Measurements from ENCODE around the gene EOLA1.
"Not testable (repeated sequence)": the region's sequence is repeated elsewhere in the genome, so short reads cannot be mapped to it uniquely, and the experiment has no call there.

The EOLA1 gene

DNA sequence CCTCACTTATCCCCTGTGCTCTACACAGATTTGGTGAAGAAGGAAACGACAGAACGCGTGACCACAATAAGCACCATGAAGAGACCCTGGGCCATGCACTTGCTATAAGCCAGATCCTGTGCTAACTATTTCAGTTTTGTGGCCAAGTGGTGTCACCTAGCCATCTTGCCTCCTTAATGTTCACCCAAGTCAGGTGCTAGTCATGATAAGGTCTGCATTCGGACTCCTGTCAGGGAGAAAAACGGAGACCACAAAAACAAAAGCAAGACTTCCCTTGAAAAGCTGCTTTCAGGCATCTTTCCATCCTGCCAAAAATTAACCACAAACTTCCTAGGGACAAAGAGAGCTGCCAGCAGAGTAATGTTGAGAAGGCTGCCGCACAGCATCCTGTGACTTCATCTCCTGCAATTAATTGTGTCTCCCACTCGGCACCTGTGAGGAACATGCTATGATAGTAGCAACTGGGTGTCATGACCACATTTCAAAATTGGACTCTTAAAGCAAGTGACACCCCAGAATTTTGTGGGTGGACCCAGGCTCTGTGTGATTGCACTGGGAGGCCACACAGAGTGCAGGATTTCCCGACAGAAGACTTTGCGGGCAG is 26.9 kb upstream of the EOLA1 start:
- no peak for DNase-seq (ENCODE audit: low read depth in 2 of 2)

DNA sequence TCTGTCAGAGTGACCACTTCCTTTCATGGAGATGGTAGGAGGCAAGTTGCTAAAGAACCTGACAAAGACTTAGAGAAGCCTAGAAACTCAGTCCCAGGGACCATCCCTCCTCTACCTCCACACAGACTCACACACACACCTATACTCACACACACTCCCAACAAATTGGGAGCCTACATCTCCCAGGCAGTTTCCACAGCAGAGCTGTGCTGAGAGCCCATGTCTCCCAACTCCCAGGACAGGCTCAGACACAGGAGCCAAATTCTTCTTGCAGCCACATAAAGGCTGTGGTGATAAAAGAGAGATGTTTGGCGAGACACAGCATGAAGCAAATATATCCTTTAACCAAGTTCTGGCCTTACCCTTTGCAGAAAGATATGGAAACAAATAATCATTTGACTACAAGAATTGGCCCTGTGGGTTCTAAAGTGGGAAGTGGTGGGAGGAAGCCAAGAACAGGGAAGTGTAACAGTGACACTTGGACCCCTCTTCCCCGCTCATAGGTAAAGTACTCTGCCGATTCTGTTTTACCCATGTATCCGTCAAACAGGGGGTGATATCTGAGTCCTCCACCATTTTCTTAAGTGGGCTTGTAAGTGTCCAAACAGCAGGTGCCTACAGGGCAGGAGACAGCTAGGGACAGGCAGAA is 24.7 kb upstream of the EOLA1 start:
- no peak for DNase-seq (ENCODE audit: low read depth in 2 of 2)

DNA sequence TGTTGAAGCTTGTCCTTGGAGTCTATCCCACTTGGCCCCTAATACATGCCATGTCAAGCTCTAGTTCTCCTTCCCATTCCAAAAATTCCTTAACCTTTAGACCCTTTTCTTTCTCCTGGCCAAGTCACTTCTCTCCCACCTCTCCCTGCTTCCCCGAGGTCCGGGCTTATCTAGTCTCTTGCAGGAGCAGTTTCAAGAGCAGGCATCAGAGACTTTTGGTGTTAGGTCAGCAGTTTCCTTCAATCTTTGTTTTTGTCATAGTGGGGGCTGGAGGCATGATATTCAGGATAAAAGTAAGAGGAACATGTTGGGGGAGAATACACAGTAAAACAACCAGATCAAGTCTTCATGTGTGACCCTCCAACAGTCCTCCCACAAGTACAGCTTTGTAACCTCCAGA is 24.2 kb upstream of the EOLA1 start:
- no peak for DNase-seq (ENCODE audit: low read depth in 2 of 2)

- no peak for DNase-seq (ENCODE audit: low read depth in 2 of 2)
Measured at GRCh38 chrX:149517308-149517707, 23.5 kb upstream of the EOLA1 start.

DNA sequence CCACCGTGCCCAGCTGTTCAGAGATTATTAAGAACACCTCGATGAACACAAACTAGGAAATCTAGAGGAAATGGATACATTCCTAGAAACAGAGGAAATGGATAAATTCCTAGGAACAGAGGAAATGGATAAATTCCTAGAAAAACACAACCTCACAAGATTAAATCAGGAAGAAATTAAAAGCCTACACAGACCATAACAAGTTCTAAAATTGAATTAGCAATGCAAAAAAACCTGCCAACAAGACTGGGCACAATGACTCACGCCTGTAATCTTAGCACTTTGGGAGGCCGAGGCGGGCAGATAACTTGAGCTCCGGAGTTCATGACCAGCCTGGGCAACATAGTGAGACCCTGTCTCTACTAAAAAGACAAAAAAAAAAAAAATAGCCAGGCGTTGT is 22.6 kb upstream of the EOLA1 start:
- no peak for DNase-seq (ENCODE audit: low read depth in 2 of 2)

- not testable (repeated sequence) for DNase-seq (ENCODE audit: low read depth in 2 of 2)
Measured at GRCh38 chrX:149520636-149521277, 20.1 kb upstream of the EOLA1 start.

DNA sequence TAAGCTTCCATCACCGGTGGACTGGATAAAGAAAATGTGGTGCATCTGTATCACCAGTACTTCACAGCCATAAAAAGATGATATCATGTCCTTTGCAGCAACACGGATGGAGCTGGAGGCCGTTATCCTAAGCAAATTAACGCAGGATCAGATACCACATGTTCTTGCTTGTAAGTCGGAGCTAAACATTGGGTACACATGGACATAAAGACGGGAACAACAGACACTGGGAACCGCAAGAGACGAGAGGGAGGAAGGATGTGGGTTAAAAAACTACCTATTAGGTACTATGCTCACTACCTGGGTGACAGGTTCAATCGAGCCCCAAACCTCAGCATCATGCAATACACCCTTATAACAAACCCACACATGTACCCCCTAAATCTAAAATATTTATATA is 19.4 kb upstream of the EOLA1 start:
- DNase-seq (ENCODE audit: low read depth in 2 of 2): no peak

GRCh38 chrX:149522916-149523315 is 17.9 kb upstream of the EOLA1 start:
- DNase-seq (ENCODE audit: low read depth in 2 of 2): no peak

DNA sequence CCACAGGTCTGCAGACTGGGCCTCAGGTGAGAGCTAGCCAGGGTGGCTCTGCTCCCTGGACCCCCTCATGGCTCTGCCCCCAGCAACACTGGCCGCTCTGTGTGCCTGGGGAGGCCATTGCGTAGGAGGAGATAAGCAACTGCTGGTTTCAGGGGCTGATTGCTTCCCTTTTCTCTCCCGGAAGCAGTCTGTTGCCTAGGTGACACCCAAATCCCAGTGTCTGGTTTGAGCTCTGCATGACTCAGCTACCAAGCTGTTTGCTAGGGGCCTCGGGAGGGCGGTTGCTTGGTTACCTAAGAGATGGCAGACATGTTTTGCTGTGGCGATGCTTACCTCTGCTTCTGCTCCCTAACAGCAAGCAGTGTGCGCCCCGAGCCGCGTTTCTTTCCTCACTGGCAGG is 15.4 kb upstream of the EOLA1 start:
- peak; percentile 23 to 39 for DNase-seq (ENCODE audit: low read depth in 2 of 2)

DNA sequence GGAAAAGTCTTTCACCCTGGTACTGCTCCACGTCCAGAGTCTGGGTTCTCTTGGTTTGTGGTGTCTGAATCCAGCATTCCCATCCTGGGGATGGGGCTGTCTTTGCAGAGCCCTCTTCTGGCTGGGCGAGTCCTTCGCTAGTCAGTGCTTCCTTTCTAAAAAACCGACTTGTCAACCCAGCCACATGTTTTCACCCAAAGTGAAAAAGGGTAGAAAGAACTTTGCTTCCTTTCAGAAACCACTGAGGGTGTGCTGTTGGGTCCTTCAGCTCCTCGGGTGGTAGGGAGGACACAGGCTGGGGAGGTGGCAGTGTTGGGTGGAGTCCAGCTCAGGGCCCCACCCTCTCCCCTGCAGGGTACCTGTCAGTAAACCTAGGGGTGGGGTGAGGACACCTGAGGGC is 14.9 kb upstream of the EOLA1 start:
- DNase-seq (ENCODE audit: low read depth in 2 of 2): not testable (repeated sequence)

- DNase-seq (ENCODE audit: low read depth in 2 of 2): not testable (repeated sequence)
Measured at GRCh38 chrX:149526318-149527033, 14.3 kb upstream of the EOLA1 start.

DNA sequence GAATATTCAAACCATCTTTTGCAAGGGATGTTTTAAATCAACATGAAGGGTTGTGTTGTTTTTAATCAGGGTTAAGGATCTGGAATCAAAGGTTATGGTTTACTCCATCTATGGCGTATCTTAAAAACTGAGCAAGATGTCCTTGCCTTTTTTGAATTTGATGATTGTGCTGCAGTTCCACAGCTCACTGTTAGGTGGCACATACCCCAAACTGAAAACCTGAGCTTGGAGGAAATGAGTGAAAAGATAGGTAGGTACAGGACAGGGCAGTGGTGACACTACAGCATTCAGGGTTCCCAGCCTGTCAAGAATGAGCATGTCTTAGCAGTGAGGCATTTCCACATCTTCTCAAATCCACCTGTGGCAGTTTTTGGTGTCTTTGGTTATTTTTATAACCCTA is 13.1 kb upstream of the EOLA1 start:
- DNase-seq (ENCODE audit: low read depth in 2 of 2): no peak

- no peak for DNase-seq (ENCODE audit: low read depth in 2 of 2)
Measured at GRCh38 chrX:149528381-149528780, 12.4 kb upstream of the EOLA1 start.

DNA sequence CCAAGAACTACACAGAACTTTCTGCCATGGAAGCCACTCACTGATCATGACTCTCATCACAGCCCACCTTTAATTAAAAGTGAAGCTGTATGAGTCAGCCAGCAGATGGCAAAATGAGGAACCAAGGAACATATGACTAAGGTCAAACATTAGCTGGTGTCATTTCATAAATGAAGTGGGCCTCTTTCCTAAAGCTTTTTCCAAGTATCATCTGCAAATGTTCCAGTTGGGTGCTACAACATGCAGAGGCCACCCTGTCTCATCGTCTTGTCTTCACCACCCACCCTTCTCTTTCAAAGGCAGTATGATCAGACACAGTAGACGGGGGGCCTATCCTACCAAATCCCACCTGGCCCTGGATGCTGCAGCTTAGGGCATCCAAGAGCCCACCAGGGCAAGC is 9.2 kb upstream of the EOLA1 start:
- no peak for DNase-seq (ENCODE audit: low read depth in 2 of 2)

- DNase-seq (ENCODE audit: low read depth in 2 of 2): not testable (repeated sequence)
Measured at GRCh38 chrX:149532868-149533267, 7.9 kb upstream of the EOLA1 start.

- not testable (repeated sequence) for DNase-seq (ENCODE audit: low read depth in 2 of 2)
Measured at GRCh38 chrX:149533999-149534398, 6.8 kb upstream of the EOLA1 start.

GRCh38 chrX:149534926-149535602 is 5.7 kb upstream of the EOLA1 start:
- not testable (repeated sequence) for DNase-seq (ENCODE audit: low read depth in 2 of 2)

- DNase-seq (ENCODE audit: low read depth in 2 of 2): not testable (repeated sequence)
Measured at GRCh38 chrX:149537474-149537873, 3.3 kb upstream of the EOLA1 start.

- peak; percentile 65 to 79 for DNase-seq (ENCODE audit: low read depth in 2 of 2)
Measured at GRCh38 chrX:149539283-149540130, 1.3 kb upstream of the EOLA1 start.

- DNase-seq (ENCODE audit: low read depth in 2 of 2): peak; percentile 86 to 87
Measured at GRCh38 chrX:149540131-149540620, 636 bp upstream of the EOLA1 start.

DNA sequence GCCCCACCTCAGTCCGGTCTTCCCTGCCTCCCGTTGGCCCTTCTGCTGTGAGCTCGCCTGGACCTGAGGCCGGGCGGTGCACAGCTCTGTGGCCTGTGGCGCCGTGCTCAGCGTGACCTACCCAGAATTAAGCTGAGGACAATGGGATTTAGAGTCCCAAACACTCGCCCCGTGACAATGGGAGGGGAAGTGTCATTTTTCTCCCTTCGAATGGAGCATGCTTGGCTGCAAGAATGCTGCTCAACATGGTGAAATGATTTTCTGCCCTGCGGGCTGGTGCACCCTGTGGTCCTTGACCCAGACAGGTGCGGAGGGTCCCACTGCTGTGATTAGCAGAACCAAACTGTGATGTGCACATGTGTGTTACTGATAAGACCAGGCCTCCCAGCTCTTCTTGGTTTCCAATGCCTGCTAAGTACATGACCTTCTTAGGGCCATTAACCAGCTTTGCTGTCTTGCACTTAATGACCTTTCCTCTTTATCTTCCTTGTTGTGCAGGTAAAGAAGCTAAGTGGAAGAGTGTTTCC is 772 bp downstream of the EOLA1 start:
- no peak for DNase-seq (ENCODE audit: low read depth in 2 of 2)

Data from stimulated activated CD4-positive, alpha-beta T cell treated with anti-CD3 and anti-CD28 coated beads, Interleukin-1b, Interleukin-23, amount 100 ng/mL, for 4 hours (primary cell).